PFSK-1 (cell line): Measurements from ENCODE around the gene BCAR3.

Experiments
- FOXP2 ChIP-seq: optimal IDR thresholded peaks from 2 replicates; pipeline ENCODE3; 2011; ENCODE audit warnings: borderline replicate concordance, control low read depth, inconsistent platforms; ENCODE audit not compliant: insufficient read depth; ENCODE audit errors: extremely low read length, extremely low read depth
- POLR2AphosphoS5 ChIP-seq: IDR thresholded peaks from 2 replicates; pipeline ENCODE4 v1.6.1; 2012; ENCODE audit warnings: low read depth, mild to moderate bottlenecking, control low read depth, low read length, moderate library complexity
- REST ChIP-seq, 2 experiments: IDR thresholded peaks; 2 replicates each; pipeline versions ENCODE4 v1.6.1 to v1.8.0; 2011 to 2012; ENCODE audit warnings: low read depth in 2 of 2, low read length in 2 of 2, control low read depth in 1 of 2, inconsistent platforms in 1 of 2, mild to moderate bottlenecking in 1 of 2, moderate library complexity in 1 of 2; ENCODE audit not compliant: insufficient read depth in 1 of 2
- SIN3A ChIP-seq: IDR thresholded peaks from 2 replicates; pipeline ENCODE4 v1.6.1; 2012; ENCODE audit warnings: mild to moderate bottlenecking, low read length, moderate library complexity, borderline replicate concordance; ENCODE audit not compliant: insufficient read depth
- TAF1 ChIP-seq: IDR thresholded peaks from 2 replicates; pipeline ENCODE4 v1.6.1; 2012; ENCODE audit warnings: low read length, control low read depth, borderline replicate concordance; ENCODE audit not compliant: insufficient read depth

The BCAR3 gene

GRCh38 chr1:93638981-93639380 lies 42.7 kb downstream of the BCAR3 start:
- TF ChIP-seq REST (IDR thresholded peaks at IDR 0.05; ENCODE audit: insufficient read depth in 1 of 2, low read depth in 2 of 2, low read length in 2 of 2) (no peak), POLR2AphosphoS5 (no peak), SIN3A (no peak), FOXP2 (no peak), TAF1 (no peak)

- TF ChIP-seq TAF1 (no peak), SIN3A (no peak), FOXP2 (no peak), POLR2AphosphoS5 (no peak), REST (IDR thresholded peaks at IDR 0.05; ENCODE audit: insufficient read depth in 1 of 2, low read depth in 2 of 2, low read length in 2 of 2) (no peak)
Observed at GRCh38 chr1:93638307-93638847, 43.3 kb downstream of the BCAR3 start.

GRCh38 chr1:93636712-93637111 lies 44.9 kb downstream of the BCAR3 start:
- no peak for TF ChIP-seq TAF1
- no peak for TF ChIP-seq FOXP2
- TF ChIP-seq REST (IDR thresholded peaks at IDR 0.05; ENCODE audit: insufficient read depth in 1 of 2, low read depth in 2 of 2, low read length in 2 of 2) = no peak
- TF ChIP-seq SIN3A = no peak
- TF ChIP-seq POLR2AphosphoS5 = no peak

GRCh38 chr1:93635614-93636543 lies 45.8 kb downstream of the BCAR3 start:
- TF ChIP-seq REST (IDR thresholded peaks at IDR 0.05; ENCODE audit: insufficient read depth in 1 of 2, low read depth in 2 of 2, low read length in 2 of 2) (no peak), FOXP2 (peak; percentile 80)
